HG02759 (cell line): ENCODE results near the gene PDILT.
"Not testable (repeated sequence)": the region's sequence is repeated elsewhere in the genome, so short reads cannot be mapped to it uniquely, and the experiment has no call there.

Experiments used
- ATAC-seq: cut with Tn5 transposase; IDR thresholded peaks from one replicate; pipeline ENCODE4 v1.9.1; 2021; ENCODE audit warnings: mild to moderate bottlenecking, moderate library complexity; ENCODE audit not compliant: unreplicated experiment

The PDILT gene, protein sequence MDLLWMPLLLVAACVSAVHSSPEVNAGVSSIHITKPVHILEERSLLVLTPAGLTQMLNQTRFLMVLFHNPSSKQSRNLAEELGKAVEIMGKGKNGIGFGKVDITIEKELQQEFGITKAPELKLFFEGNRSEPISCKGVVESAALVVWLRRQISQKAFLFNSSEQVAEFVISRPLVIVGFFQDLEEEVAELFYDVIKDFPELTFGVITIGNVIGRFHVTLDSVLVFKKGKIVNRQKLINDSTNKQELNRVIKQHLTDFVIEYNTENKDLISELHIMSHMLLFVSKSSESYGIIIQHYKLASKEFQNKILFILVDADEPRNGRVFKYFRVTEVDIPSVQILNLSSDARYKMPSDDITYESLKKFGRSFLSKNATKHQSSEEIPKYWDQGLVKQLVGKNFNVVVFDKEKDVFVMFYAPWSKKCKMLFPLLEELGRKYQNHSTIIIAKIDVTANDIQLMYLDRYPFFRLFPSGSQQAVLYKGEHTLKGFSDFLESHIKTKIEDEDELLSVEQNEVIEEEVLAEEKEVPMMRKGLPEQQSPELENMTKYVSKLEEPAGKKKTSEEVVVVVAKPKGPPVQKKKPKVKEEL

DNA sequence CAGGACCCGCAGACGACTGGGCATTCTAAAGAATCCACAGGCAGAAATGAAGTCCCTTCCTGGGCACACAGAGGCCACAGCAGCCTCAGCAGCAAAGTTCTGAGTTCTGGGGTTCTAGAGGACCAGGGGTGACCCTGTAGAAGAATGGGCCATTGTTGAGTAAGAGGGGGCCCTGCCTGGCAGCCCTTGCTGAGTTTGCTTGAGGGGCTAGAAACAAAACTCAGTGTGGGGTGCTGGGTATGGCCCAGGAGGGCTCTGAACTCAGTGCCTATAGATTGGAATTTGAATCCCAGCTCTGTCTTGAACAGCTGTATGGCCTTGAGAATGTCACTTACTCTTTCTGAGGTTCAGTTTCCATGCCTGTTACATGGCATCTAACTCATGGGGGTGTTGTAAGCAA lies at the start of gene PDILT:
TSS of gene PDILT (minus strand) at position 101 of the 400 bp plus-strand sequence. CDS start 5,437 bp downstream, outside the sequence.
- no peak for ATAC-seq

DNA sequence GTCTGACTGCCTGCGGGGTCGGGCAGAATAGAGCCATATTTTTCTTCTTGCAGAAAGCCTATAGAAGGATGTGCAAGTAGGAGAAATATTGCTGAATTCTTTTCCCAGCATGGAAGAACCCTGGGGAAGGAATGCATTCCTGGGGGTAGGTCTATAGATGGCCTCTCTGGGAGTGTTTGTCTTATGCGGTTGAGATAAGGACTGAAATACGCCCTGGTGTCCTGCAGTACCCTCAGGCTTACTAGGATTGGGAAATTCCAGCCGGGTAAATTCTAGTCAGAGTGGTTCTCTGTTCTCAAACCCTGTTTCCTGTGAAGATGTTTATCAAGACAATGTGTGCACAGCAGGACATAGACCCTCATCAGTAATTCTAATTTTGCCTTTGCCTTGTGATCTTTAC lies 49.1 kb upstream of the PDILT start:
- not testable (repeated sequence) for ATAC-seq

DNA sequence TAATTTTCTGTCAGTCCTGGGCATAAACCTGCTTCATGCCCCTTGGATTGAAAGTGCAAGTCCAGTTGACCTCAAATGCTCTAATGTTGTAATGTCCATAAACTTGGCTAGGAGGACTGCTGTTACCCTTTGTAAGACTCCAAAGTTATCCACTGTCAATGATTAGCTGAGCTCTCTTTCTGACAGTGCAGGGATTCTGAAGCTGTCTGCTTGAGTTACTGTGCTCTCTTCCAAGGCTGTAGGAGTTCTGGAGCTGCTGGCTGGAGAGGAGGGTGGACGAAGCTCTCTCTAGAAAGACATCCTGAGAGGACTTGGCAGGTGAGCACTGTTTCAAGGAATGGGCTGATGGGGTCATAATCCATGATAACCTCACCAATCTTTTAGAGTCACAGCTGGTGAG lies 46.8 kb upstream of the PDILT start, which contains the start of gene ACSM2A:
TSS of gene ACSM2A (plus strand) at position 158 of the 400 bp plus-strand sequence. CDS start 8,594 bp downstream, outside the sequence.
- ATAC-seq, result not testable (repeated sequence)

DNA sequence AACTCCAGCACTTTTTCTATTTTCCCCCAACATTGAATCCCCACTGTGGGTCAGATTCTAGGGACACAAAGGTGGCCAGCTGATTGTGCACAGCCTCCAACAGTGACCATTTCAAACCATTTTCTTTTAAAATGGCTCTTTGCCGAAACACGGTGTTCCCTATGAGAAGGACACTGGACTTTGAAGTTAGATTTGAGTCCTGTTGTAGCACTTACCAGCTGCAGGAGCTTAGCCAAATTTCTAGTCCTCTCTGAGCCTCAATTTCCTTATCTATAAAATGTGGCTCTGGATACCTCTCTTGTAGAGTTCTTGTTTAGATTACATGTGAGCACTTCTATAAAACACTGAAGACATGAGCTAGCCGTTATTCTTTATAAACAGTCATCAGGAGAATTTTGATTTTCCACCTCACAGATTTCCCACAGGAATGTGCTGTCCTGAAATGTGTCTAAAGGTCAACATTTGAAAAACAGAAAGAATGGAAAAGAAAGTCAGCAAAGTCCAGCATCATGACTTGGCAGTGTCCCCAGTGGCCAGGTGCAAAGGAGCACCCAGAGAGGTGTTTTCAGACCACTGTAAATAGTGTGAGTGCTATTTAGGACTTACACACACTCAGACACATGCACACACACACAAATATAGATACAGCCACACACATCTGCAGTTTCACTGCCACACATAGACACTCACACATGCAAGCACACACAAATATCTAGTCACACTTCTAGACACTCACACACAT lies 42.3 kb upstream of the PDILT start:
- not testable (repeated sequence) for ATAC-seq

DNA sequence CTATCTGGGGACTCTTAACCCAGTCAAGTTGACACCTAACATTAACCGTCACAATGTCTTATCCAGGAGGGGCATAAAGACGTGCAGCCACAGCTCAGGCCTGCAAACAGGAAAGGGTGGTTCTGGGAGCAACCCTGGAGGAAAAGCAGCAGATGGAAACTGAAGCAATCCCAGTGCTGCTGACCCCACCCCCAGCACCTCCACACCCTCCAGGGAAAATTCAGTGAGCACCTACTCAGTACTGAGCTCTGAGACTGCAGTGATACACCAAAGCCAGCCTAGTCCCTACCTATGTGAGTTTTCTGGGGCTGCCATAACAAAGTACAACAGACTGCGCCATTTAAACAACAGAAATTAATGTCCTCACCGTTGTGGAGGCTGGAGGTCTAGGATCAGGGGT lies 37.3 kb upstream of the PDILT start:
- ATAC-seq, result not testable (repeated sequence)

DNA sequence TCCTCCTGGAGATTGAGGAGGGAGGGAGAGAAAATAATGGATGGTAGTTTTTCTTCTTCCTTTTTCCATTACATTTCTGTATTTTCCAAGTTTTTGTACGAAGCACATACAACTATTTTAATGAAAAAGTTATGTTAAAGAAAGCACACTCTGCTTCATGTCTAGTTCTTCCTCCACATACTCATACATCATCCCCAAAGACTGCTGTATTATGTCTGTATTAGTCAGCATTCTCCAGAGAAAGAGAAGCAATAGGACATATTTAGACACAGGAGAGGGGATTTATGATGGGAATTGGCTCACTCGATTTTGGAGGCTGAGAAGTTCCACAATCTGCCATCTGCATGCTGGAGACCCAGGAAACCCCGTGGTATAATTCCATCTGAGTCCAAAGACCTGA lies 36.7 kb upstream of the PDILT start:
- no peak for ATAC-seq

DNA sequence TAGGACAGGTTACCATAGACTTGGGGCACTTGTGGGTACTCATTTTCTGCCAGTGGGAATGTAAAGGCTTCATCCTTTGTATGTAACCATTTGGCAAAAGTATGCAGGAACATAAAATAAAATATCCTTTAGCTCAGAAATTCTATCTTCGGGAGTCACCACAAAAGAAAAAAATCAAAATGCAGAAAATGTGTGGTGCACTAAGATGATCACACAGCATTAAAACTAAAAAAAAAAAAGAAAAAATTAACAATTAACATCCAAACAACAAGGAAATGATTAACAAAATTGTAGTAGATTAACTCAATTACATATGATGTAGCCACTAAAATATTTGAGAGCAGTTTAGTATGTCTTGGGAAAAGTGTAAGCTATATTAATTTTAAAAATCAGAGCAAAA lies 36.2 kb upstream of the PDILT start:
- ATAC-seq, result not testable (repeated sequence)

DNA sequence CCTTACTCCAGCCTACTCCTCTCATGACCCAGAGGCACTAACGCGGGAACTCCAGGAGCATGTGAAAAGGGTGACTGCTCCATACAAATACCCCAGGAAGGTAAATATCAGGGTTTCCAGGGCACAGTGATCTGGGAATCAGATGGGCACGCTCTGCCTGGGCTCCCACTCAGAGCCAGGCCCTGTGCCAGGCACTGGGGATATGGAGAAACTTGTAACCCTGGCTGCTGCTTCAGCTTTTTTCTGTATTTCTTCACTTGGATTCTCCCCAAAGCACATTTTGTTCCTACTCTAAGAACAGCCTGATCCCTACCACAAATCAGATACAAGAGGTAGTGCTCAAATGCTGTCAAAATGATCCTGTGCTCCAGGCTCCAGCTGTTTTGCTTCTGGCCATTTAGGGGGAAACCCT lies 35.3 kb upstream of the PDILT start:
- not testable (repeated sequence) for ATAC-seq

DNA sequence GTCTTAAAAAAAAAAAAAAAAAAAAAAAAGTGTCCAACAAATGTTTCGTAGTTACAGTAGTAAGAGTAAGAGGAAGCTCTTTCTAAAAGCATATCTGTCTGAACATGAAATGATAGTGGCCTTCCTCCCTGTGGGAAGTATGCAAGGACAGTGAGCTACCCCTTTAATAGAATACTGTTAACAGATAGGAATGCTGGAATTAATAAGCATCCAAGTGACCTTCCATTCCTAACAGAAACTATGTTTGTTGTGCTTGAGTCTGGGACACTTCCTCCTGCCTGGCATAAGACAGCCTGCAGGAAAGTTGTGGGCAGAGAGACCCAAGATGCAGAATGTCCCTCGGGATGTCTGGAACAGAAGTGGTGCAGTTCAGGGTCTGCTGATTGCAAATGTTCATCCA lies 34.4 kb upstream of the PDILT start:
- ATAC-seq, result not testable (repeated sequence)

DNA sequence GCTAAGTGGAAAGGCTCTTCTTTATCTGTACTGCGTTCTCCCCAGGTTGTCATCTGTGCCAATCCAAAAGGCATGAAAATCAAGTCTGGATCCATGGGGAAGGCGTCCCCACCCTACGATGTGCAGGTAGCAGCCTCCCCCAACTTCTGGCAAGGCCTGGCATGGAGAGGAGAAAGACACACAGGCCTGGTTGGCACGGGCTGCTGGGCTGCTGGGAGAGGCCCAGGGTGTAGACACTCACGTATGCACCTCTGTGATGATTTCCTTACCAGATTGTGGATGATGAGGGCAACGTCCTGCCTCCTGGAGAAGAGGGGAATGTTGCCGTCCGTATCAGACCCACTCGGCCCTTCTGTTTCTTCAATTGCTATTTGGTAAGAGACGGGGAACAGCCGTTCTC lies 26.4 kb upstream of the PDILT start:
- ATAC-seq, result no peak

DNA sequence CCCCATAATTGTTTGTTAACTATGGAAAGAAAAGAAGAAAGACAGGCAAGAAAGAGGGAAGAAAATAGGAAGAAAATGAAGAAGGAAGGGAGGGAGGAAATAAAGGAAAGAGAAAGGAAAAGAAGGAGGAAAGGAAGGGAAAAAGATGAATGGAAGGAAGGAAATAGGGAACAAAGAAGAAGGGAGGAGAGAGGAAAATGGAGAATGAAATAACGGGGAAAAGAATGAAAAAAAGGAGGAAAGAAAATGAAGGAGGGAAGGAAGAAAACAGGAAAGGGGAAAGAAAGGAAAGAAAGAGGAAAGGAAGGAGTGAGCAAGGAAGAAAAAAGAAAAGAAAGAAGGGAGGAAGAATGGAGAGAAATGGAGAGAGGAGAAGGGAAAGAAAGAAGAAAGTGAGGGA lies 25.9 kb upstream of the PDILT start:
- ATAC-seq, result not testable (repeated sequence)

DNA sequence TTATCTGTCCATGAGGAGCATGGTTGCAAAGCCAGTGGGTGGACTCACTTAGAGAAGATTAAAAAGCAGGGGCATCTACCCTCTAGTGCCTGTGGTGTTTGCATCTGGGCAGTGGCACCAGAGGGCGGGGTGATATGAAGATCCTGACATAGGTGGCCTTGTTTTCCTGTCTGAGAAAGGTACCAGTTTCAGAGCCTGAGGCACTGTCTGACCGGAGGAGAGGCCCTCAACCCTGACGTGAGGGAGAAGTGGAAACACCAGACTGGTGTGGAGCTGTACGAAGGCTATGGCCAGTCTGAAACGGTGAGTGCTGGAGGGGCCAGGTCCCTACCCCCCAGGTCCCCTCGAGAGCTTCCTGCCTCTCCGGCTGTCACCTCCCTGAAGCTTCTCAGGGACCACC lies 25.0 kb upstream of the PDILT start:
- ATAC-seq, result not testable (repeated sequence)

DNA sequence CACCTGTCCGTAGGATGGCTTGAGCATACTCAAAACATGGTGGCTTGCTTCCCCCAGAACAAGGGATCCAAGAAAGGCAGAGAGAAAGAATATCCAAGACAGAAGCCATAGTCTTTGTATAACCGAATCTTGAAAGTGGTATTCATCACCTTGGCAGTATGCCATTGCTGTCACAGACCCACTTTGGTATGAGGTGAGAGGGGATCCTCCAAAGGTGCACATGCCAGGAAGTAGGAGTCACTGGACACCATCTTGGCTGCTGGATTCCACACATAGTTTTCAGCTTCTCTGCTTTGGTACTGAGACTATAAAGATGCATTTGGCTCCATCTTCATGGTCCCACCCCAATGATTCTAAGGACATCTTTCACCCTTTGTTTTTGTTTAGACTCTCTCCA lies 22.9 kb upstream of the PDILT start:
- not testable (repeated sequence) for ATAC-seq

DNA sequence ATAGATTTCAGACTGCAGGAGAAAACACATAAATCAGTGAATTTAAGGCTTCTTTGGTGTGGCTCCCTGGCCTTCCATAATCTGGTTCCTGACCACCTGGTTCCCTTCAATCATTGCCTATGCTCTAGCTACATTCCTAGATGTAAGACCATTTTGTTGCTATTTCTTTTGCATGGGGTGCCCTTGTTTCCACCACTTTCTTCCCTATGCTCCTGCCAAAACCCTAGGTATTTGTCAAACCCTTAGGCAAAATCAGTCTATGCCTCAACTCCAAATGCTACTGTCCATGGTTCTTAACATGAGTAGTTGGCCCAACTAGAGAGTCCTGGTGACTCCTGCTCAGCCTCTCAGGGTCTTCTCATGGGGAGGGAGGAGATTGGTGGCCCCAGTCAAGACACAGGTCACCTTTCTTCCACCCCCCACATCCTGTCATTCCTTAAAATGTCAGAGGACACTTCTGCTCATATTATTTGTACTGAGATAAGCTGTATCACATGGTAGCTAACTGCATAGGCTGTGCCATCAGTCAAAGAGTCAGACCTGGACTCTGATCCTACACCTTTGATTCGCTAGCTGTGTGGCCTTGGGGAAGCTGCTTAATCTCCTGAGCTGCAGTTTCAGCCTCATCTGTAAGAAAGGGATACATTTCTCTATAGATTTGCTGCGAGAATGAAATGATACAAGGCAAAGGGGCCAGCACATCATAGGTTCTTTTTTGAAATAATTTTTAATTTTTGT lies 19.8 kb upstream of the PDILT start:
- no peak for ATAC-seq

DNA sequence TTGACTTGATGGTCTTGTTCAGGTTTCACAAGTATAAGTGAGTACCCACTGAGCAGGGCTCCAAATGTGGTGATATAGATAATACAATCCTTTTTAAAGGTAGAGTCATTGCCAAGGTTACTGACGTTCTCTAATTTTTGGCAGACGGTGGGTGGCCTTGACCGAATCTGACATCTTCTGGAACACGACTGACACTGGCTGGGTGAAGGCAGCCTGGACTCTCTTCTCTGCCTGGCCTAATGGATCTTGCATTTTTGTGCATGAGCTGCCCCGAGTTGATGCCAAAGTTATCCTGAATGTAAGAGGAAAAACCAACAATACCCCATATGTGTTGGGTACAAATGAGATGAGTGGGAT lies 19.2 kb upstream of the PDILT start:
- not testable (repeated sequence) for ATAC-seq

DNA sequence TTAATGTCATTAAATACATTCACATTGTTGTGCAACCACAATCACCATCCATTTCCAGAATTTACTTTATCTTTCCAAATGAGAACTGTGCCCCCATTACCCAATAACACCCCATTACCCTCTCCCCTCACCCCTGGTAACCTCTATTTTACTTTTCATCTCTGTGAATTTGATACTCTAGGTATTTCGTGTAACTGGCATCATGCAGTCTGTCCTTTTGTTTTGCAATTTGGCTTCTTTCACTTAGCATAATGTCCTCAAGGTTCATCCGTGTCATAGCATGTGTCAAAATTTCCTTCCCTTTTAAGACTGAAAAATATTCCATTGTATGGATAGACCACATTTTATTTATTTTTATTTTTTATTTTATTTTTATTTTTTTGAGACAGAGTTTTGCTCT lies 17.2 kb upstream of the PDILT start:
- ATAC-seq, result not testable (repeated sequence)

DNA sequence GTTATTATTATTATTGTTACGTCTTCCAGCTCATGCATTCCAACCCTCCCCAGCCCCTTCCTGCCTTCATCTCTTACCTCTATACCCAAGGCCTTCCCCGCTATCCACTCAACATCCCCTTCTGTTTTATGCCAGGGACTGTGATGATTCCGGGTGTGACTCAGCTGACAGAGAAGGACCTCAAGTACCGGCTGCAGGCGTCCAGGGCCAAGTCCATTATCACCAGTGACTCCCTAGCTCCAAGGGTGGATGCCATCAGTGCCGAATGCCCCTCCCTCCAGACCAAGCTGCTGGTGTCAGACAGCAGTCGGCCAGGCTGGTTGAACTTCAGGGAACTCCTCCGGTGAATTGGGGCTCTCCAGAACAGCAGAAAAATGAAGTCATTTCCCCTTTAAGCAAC lies 14.6 kb upstream of the PDILT start:
- ATAC-seq, result not testable (repeated sequence)

DNA sequence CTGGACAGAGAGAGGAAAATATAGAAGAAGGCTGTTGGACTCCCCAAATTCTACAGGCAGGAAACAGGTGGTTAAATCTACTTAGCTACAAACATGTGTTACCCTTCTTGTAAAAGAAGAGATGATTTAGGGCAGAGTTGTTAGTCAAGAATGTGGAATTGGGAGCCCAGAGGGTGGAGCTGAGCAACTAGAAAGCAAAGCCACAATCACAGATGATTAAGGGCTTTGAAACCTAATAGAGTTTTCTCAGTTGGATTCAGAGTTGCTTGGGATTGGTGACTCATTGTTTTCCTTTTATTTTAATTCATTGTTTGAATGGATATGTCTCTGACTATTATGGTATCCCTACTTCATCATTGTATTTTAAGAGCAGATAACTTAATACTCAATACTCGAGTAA lies 11.0 kb upstream of the PDILT start:
- ATAC-seq, result no peak

DNA sequence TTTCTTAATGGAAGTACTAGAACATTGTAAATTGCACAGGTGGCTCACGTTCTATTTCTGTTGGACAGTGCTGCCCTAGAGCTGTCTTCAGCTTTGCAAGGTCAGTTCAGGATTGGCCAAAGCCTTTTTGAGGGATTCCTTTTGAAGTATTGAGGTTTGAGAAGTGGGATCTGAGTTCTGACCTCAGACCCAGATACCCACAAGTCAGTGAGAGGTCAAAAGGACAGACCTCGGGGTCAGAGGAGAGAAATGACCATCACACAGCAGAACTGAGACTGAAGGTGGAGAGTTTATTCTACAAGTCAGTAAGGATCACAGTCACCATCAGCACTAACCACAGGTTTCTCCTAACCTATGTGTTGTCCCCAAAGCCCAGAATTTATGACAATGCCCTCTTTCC lies 6.5 kb upstream of the PDILT start:
- ATAC-seq, result no peak

DNA sequence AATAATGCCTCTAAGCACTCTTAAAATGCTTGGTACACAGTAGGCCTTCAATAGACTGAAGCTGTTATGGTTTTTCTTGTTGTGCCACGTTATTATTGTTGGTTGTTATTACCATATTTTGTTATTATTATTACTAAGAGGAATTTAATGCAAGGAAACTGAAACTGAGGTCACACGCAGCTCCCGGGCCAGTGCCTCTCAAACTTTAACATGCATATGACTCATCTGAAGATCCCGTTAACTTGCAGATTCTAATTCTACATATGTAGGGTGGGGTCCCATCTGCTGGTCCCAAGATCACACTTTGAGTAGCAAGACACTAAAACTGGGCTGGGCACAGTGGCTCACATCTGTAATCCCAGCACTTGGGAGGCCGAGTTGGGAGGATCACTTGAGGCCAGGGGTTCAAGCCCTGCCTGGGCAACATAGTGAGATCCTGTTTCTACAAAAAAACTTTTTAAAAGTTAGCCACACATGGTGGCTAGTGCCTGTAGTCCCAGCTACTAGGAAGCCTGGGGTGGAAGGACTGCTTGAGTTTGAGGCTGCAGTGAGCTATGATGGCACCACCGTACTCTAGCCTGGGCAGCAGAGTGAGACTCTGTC lies 5.7 kb upstream of the PDILT start:
- ATAC-seq, result peak; percentile 70
